NCI-H82 treated with DMSO at 0.1 percent for 48 hours (cell line): ENCODE measurements around the gene PGRMC1.
"Not testable (repeated sequence)": the region's sequence is repeated elsewhere in the genome, so short reads cannot be mapped to it uniquely, and the experiment has no call there.

Experiments used
- DNase-seq: peaks from one replicate; lab custom pipeline; 2025; ENCODE audit not compliant: unreplicated experiment; lab: John Stamatoyannopoulos, UW

Gene PGRMC1

DNA sequence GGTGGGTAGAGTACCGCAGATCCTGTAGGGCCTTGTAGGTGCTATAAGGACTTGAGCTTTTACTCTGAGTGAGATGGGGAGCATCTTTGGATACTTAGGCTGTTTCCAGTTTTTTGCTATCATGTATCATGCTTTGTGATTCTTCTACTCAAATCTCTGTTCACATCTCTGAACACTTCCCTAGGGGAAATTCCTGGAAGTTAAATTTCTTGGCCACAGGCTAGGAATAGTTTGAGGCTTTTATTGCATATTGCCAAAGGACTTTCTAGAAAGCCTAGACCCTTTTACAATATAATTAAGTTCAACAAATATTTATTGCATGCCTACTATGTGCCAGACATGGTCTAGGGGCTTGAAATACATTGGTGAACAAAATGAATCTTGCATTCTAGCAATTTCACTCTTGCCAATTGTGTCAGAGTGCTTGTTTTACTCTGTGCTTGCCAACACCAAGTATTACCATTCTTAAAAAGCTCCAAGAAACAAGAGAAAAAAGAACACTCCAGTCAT lies 4.1 kb upstream of the PGRMC1 start:
- no peak for DNase-seq

DNA sequence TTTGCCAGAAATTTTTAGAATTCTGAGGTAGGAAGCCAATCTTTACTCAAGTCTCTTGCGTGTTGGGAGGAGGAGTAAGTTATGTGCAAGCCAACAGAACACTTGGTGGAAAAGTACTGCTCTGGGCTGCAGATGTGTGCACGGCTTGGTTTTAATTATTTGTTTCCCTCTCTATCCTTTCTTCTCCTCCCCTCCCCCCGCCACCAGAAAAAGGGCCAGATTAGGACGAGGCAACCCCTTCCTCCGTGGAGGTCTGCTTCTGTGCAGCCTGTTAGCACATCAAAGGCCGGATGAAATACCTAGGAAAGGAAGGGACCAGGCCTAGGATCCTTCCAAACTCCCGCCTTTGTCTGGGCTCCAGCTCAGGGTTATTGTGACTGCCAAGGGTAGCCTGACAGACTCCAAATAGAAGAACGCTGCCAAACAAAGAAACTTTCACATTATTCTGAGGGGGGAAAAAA lies 1.0 kb upstream of the PGRMC1 start:
- DNase-seq = no peak

DNA sequence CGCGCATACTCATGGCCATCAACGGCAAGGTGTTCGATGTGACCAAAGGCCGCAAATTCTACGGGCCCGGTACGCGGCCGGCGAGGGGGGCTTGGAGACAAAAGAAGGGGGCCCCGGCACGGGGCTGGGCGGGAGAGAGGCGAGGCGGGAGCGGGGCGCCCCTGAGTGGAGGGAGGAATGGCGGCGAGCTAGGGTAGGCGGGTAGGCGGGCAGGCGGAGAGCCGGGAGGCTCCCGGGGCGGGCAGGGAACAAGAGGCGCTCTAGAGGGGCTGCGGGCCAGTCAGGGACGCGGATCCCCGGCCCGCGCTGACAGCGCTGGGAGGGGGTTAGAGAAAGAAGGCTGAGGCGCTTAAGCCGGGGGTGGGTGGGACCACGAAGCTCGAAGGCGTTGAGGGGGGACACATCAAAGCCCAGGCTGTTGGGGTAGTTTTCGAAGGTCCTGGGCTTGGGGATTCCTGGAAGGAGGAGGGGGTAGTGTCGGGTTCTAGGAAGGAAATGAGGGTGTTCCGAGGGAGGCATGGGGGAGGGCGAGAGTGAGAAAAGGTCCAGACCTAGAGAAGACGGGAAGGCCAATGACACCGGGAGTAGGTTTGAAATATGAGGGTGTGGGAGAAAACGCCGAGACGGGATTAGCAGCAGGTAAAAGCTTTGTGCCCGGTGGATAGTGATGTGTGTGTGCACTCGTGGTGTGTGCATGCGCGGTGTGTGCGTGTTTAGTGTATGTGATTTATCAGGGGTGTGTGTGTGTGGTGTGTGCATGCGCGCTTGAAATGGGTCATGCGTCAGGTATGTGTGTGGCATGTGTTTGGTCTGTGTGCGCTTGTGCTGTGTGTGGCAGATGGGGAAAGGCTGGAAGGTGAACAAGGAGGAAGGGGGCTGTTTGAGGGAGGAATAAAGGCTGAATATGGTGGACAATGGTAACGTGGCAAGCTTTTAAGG lies 807 bp downstream of the PGRMC1 start:
- no peak for DNase-seq

DNA sequence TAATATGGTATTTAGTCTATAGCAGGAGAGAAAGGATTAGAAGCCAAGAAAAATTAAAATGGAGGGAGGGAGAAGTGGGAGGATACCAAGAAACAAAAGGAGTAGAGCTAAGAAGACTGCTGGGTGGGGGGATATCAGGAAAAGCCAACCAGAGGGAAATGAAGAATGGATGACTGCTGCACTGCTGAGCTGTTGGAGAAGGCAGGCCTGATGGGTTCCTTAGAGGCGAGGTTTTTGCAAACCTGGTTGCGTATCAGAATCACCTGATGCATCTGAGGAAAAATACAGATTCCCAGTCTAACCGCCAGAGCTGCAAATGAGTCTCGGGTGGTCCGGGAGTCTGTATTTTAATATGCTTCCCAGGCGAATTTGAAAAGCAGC lies 1.5 kb downstream of the PGRMC1 start:
- DNase-seq = no peak

DNA sequence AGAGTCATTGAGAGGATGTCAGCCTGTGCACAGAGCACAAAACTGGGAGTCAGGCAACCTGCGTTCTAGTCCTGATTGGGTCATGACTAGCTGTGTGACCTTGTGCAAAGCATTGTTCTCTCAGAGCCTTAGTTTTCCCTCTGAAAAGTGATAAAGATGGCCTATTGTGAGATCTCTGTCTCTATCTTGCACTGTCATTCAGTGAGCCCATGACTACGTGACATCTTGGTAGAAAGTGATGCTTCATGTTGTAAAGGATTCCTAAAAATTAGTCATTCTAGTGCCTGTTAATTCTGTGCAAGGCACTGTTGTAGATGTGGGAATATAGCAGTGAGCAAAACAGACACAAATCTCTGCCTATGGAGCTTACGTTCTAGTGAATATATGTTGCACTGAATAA lies 2.5 kb downstream of the PGRMC1 start:
- no peak for DNase-seq

DNA sequence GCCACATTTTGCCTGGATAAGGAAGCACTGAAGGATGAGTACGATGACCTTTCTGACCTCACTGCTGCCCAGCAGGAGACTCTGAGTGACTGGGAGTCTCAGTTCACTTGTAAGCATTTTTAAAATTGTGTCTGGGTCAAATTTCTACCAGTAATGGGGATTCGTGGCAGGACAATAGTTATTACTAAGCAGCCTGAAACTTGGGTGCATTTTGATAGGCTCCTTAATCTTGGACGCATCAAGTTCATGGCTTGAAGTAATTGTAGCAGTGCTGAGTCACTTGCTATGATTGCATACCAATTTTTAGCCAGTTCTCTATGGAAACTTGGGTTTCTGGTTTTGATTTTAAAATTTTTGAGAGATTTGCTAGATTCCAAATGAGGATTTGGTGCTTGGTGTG lies 4.3 kb downstream of the PGRMC1 start:
- no peak for DNase-seq

DNA sequence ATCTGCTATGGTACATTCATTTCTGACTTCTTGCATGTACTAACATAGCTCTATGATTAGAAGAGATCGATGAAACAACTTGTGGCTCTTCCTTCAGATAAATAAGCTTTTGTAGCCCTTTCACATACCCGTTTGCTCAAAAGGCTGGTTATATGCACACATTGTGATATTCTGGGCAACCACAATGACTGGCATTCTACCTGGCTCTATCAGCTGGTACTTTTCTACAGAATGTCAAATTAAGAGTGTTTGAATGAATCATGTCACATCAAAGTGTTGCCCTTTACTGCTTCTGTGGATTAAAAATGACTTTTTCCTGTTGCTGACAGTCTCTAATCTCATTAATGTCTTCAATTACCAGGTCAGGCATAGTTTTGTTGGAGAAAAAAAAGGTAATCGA lies 11.6 kb downstream of the PGRMC1 start:
- no peak for DNase-seq

DNA sequence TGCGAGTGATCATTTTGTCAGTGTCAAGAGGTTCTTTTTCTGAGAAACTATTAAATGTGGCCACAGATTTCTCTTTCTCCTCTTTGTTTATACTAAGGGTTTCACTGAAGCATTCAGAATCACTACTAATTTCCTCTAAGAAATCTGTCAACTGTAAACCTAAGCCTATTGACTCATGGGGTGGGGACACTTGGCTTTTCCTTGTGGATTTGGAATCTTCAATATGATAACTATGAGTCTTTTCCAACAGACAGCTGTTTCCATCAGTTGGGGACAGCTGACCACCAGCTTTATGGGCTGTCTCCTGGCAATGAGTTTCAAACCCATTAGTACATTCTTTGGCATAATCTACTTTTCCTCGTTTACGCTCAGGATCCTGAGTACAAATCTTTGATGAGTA lies 13.8 kb downstream of the PGRMC1 start:
- DNase-seq = no peak

DNA sequence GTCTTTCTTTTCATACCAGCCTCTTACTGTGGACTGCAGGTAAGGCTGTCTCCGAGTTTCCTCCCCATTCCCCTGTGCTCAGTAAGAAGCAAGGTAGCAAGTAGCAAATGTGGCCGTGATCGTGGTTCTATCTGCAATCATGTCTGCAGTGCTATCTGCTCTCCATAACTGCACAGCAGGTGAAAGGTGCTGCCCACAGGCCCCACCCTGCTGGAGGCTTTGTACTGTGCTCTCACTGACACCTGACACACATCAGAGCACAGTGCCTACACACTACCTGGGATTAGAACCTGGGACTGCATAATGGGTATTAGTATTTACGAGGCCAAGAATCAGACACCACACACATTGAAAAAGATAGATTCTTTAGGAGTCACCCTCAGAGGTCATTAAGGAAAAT lies 15.3 kb downstream of the PGRMC1 start:
- DNase-seq = no peak

DNA sequence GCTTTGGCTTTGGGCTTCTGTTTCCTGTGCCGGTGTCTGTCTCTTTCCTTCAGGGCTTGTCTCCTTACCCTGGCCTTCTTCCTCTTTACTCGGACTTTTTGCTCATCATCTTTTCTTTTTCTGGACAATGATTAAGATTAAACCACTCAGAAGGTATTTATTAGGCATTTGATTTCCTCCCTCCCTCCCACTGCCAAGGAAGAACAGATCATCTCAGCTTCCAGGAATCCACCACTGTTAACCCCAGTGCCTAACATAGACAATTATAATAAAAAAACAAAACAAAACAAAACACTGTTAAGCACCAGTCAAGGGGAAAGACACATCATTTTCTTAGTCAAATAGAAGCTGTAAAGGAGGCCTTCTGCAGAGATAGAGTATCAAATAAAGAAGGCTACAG lies 16.6 kb downstream of the PGRMC1 start:
- DNase-seq = no peak

DNA sequence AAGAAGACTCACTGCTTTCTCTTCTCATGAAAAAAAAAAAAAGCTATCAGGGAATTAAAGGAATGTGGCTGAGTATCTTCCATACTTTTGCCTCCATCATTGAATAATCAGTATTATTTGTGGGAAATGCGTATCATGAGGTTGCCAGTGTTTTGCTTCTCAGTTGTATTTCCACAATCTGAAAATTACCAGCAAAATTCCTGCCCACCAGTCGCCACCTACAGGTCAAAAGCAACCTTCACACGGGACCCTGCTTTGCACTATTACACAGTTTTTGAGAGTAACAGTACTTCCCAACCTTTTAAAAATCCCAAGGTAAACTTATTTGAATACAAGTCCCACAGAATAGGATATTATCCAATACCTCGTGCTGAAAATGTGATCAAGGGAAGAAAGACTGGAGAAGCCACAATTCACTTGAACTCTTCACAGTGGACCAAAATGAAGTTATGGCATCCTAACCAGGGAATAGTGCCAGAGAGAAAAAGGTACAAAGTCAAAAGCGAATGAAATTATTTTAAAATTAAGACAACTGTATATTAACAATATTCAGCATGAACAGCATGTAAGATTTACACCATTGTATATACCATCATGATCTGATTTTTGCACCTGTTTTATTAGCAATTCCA lies 30.4 kb downstream of the PGRMC1 start:
- peak; percentile 6 for DNase-seq

DNA sequence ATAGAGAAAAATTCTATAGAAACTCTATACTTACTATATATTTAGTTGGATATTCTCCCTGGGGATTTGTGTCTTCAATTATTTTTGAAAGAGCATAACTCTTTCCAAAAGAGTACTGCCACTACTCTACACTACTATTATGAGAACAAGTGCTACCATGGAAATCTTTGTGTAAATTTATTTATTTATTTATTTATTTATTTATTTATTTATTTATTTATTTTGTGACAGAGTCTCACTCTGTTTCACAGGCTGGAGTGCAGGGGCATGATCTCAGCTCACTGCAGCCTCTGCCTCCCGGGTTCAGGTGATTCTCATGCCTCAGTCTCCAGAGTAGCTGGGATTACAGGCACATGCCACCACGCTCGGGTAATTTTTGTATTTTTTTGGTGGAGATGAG lies 31.0 kb downstream of the PGRMC1 start:
- not testable (repeated sequence) for DNase-seq

DNA sequence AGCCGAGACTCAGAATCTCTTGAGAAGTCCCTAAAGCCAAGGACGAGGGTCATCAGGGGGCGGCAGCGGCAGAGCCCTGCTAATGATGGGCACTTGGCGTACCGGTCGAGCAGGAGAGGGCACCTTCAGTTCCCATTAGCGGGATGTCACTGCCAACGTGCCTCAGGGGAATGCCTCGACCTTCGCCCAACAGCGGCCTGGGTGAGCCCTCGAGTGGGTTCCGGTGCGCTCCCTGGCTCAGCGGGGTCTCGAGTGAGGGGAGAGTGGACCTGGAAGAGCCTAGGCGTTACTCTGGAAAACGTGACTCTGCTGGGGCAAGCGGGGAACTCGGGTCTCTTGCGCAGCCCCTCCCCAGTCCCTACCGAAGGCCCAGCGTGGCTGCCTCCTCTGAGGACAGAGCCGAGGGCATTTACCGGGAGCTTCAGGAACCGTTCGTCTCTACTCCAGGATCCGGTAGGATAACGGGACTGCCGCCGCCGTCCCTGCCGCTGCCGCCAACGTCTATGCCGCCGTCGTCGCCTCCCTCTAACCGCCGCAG lies 36.9 kb downstream of the PGRMC1 start:
- no peak for DNase-seq

DNA sequence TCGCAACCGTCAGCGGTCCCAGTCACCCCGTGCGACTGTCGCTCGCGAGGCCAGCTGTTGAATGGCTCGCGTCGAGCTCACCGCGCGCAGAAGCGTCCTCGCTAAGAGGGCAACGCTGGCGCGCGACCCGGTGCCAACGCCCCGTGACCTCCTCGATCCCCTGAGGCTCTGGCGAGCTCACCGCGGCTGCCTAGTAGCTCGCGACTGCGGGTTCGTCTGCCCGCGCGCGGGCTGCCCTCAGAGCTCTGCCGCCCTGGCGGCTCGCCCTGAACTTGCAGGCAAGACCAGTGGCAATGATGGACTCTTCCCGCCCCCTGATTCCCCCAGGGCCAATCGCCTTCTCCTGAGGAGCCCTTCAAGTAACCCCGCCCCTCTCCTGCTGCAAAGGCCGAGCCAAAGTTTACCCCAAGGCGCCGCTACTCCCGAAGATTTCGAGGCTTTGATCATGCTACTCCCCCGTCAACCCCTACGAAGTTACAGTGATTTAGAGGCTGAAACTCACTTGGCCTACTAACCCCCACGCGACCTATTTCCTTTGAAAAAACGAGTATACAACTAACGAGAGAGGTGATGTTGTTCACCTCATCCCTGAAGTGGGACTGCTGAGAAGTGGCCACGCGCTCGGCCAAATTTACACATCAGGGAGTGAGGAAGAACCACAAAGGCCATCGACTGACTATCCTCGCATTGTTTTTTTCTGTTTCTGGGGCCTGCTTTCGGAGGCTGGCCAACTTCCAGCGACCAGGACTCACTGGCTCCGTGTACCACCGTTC lies 37.5 kb downstream of the PGRMC1 start:
- DNase-seq = no peak

DNA sequence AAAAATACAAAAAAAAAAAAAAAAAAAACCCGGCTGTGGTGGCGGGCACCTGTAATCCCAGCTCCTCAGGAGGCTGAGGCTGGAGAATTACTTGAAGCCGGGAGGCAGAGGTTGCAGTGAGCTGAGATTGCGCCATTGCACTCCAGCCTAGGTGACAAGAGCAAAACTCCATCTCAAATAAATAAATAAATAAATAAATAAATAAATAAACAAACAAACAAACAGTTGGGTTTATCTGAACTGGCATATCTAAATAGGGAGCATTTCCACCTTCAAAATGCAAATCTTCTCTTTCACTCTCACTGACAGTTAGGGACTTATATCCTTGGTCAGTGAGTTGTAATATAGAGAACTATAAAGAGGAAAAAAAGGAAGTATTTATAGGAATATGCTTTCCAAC lies 46.3 kb downstream of the PGRMC1 start:
- DNase-seq = not testable (repeated sequence)

DNA sequence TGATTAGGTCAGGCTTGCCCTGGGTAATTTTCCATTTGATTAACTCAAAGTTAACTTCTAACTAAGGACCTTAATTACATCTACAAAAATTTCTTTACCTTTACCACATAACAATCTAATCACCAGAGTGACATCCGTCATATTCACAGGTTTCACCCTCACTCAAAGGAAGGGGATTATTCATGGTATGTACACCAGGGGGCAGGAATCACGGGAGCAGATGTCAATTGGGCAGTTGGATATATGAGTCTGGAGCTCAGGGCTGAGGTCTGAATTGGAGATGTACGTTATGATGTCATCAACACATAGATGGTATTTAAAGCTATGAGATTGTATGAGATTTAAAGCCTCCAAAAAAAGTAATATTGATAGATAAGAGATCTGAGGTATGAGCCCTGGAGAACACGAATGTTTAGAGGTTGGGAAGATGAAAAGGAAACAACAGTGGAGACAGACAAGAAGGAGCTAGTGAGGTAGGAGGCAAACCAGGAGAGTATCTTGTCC lies 52.9 kb downstream of the PGRMC1 start:
- no peak for DNase-seq

DNA sequence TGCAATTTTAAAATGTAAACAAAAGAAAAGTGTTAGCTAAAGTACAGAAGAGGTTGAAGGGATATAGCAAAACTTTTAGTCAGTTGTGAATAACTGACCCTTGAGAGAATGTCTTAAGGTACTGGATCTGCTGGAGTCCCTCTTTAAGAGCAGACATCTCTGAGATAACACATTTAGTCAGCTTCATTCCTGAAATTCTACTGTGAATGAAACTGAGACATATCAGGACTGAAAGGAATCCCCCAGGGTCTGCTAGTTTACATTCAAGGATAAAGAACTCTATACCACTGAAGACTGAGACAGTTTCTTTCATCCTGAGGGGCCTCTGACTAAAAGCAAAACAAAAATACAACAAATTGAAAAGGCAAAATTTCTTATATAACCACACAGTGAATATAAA lies 54.4 kb downstream of the PGRMC1 start:
- no peak for DNase-seq

DNA sequence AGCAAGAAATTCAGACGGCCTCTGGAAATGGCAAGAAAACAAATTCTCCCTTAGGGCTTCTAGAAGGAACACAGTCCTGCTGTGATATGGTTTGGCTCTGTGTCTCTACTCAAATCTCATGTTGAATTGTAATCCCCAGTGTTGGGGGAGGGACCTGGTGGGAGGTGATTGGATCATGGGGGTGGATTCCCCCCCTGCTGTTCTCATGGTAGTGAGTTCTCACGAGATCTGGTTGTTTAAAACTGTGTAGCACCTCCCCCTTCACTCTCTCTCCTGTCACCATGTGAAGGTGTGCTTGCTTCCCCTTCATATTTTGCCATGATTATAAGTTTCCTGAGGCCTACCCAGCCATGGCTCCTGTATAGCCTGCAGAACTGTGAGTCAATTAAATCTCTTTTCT lies 55.2 kb downstream of the PGRMC1 start:
- DNase-seq = not testable (repeated sequence)

DNA sequence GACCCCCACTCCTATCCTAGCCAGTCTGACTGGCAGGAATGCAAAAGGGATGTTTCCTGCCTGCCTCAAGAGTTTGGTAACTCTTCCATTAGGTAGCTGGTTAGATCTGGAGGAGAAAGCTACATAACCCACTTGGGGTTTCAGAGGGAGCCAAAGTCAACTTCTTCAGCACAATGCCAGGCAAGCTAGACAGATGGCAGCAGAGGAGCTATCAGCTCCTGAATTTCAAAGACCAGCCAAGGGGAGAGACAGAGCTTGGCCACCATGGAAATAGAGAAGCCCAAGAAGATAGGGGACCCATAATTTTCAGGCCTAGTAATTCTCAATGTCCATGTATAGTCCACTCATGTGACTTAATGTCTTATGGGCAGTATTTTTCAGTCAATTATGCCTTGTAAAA lies 56.4 kb downstream of the PGRMC1 start:
- DNase-seq = no peak
